ENCODE data around the gene BCORL1.

BCORL1 gene

DNA sequence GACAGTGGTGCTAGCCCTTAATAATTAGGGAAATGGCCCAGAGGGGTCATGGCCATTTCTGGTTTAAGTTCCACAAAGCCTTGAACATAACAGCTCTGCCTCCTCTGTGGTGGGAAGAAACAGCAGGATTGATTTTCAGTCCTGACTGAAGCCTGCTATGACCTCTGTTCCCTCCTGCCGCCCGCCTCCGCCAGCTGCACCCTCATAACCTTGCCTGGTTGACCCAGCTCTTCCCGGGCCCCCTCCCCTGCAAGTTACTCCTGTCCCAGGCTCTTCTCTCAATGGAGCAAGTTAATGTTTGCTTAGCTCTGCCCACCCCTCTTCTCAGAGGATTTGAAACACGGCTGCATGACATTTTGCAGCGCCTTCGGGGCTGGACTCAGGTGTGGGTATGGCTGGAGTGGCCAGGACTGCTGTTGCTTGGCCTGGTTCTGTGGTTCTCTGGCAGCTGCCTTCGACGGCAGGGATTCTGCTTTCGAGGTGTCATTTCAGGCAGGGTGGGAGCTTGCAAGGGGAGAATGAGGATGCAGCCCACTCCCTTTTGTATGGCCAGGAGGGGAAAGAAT lies 27.3 kb downstream of the BCORL1 start:
- no peak for DNase-seq (ENCODE audit: low spot score)

- DNase-seq (ENCODE audit: low spot score) = no peak
Measured at GRCh38 chrX:130012683-130013082, 30.2 kb downstream of the BCORL1 start.

DNA sequence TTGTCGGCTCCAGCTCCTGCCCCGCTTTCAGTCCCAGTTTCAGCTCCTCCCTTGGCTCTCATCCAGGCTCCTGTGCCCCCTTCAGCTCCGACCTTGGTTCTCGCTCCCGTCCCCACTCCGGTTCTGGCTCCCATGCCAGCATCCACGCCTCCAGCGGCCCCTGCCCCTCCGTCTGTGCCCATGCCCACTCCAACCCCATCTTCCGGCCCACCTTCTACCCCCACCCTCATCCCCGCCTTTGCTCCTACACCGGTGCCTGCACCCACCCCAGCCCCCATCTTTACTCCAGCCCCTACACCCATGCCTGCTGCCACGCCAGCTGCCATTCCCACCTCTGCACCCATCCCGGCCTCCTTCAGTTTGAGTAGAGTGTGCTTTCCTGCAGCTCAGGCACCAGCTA lies 31.2 kb downstream of the BCORL1 start:
- no peak for DNase-seq (ENCODE audit: low spot score)

DNA sequence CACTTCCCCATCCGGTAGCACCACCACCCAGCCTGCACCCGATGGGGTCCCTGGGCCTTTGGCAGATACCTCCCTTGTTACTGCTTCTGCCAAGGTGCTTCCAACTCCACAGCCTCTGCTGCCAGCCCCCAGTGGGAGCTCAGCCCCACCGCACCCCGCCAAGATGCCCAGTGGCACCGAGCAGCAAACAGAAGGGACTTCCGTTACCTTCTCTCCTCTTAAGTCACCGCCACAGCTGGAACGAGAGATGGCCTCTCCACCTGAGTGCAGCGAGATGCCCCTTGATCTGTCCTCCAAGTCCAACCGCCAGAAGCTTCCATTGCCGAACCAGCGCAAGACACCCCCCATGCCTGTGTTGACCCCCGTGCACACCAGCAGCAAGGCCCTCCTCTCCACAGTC lies 31.9 kb downstream of the BCORL1 start:
- no peak for DNase-seq (ENCODE audit: low spot score)

- DNase-seq (ENCODE audit: low spot score) = no peak
Measured at GRCh38 chrX:130014770-130015169, 32.3 kb downstream of the BCORL1 start.

DNA sequence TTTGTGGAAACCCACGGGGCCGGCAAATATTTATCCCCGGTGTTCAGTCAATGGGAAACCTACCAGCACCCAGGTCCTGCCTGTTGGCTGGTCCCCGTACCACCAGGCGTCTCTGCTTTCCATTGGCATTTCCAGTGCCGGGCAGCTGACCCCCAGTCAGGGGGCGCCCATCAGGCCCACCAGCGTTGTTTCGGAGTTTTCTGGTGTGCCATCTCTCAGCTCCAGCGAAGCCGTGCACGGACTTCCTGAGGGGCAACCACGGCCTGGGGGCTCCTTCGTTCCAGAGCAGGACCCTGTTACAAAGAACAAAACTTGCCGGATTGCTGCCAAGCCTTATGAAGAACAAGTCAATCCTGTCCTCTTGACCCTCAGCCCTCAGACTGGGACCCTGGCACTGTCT lies 32.7 kb downstream of the BCORL1 start:
- DNase-seq (ENCODE audit: low spot score) = no peak

DNA sequence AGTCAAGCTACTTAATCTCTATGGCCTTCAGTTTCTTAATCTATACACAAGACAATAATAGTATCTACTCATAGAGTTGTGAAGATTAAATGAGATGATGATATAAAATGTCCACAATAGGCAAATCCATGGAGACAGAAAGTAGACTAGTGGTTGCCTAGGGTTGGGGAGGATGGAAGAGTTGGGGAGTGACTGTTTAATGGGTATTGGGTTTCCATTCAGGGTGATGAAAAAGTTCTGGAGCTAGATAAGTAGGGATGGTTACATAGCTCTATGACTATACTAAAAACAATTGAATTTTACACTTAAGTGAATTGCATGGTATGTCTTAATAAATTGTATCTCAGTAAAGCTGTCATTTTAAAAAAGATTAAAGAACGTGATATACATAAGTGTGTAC lies 35.7 kb downstream of the BCORL1 start:
- no peak for DNase-seq (ENCODE audit: low spot score)

DNA sequence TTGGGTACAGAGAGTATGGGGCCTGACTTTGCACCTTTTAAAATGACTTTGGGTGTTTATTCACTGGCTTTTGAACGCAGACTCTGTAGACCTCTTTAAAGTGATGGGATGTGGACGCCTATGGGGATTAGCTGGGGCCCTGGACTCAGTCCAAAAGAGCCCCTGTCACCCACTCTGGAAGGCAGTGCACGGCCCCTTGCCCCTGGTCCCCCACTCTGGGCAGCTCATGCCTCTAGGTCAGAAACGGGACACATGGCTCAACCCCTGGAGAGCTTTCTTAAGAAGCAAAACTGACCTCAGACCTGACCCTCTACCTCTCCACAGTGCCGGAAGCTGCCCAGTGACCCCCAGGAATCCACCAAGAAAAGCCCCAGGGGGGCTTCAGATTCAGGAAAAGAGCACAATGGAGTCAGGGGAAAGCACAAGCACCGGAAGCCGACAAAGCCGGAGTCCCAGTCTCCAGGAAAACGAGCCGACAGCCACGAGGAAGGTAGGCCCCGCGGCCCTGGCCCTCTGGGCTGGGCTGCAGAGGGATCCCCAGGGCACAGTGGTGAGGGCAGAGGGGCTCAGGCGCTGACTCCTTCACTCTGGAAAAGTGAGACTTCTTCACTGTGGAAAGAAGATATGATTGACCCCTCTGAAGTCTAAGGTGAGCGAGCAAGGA lies 38.4 kb downstream of the BCORL1 start:
- DNase-seq (ENCODE audit: low spot score) = no peak

- DNase-seq (ENCODE audit: low spot score) = peak; percentile 65
Measured at GRCh38 chrX:130024127-130024526, 41.7 kb downstream of the BCORL1 start.

GRCh38 chrX:130025256-130025655 lies 42.8 kb downstream of the BCORL1 start:
- no peak for DNase-seq (ENCODE audit: low spot score)

DNA sequence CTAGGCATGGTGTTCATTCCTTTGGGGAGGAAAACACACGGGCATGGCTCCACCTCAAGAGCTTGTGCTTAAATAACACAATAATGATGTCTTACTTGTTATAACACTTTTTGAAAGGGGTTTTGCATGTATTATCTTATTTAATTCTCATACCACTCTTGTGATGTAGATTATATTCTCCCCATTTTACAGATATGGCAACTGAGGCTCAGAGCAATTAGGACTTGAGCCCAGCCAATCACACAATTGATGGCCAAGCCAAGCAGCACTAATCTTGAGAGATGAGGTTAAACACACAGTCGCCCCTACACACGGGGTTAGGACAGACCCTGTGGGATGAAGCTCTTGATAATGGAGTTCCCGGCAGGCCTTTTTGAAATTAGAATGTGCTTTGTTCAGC lies 45.1 kb downstream of the BCORL1 start:
- DNase-seq (ENCODE audit: low spot score) = no peak

- DNase-seq (ENCODE audit: low spot score) = no peak
Measured at GRCh38 chrX:130028196-130028595, 45.8 kb downstream of the BCORL1 start.

DNA sequence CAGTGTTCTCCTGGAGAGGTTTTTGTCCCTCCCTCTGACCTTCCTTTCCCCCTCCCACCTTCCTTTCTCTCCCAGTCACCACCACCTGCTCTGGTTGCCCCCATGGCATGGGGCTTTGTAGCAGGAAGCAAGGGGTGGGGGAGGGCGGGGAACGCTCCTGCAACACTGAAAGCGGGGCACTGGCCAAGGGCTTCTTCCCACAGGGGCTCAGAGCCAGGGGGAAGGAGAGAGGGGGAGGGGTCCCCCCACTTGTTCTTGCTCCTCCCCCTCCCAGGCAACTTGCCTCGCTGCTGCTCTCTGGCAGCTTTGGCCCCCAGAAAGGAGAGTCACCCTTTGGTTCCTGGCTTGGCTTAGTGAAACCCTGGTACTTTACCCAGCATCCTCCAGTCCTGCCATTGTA lies 48.4 kb downstream of the BCORL1 start:
- DNase-seq (ENCODE audit: low spot score) = no peak

DNA sequence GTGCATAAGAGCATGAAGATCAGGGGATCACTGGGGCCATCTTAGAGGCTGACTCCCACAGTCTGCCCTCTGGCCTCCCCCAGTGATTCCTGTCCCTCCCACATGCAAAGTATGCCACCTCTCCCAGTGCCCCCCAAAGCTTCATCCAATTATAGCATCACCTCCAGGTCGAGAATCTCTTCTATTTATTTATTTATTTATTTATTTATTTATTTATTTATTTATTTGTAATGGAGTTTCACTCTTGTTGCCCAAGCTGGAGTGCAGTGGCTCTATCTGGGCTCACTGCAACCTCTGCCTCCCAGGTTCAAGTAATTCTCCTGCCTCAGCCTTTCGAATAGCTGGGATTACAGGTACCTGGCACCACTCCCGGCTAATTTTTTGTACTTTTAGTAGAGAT lies 50.1 kb downstream of the BCORL1 start:
- DNase-seq (ENCODE audit: low spot score) = no peak

DNA sequence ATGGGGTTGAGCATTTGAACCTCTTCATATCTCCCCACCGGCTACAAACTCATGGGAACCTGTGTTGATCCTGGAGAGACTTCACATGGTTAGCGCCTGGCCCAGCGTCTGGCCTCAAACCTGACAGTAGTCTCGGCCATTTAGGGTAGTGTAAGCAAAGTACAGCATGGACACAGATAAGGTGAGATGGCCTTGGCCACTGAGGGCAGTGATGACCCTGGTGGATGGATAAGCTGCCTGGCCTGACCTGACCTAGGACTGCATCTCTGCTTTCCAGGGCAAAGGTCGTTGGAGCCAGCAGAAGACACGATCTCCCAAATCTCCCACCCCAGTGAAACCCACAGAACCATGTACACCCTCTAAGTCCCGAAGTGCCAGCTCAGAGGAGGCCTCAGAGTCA lies 51.7 kb downstream of the BCORL1 start:
- no peak for DNase-seq (ENCODE audit: low spot score)

GRCh38 chrX:130039847-130040246 lies 57.4 kb downstream of the BCORL1 start:
- DNase-seq (ENCODE audit: low spot score) = no peak

GRCh38 chrX:130047416-130047815 lies 65.0 kb downstream of the BCORL1 start:
- DNase-seq (ENCODE audit: low spot score) = no peak

DNA sequence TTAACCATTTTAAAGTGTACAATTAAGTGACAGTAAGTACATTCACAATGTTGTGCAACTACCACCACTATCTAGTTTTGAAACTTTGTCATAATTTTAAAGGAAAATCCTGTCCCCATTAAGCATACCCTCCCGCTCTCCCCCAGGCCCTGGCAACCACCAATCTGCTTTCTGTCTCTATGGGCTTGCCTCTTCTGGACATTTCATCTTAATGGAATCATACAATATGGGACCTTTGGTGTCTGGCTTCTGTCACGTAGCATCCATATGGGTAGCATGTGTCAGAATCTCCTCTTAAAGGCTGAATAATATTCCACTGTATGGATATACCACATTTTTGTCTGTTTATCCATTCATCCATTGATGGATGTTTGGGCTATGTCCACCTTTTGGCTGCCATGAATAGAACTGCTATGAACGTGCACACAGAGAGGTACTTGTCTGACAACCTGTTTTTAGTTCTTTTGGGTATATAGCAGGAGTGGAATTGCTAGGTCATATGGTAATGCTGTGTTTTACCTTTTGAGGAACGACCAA lies 66.3 kb downstream of the BCORL1 start:
- no peak for DNase-seq (ENCODE audit: low spot score)

DNA sequence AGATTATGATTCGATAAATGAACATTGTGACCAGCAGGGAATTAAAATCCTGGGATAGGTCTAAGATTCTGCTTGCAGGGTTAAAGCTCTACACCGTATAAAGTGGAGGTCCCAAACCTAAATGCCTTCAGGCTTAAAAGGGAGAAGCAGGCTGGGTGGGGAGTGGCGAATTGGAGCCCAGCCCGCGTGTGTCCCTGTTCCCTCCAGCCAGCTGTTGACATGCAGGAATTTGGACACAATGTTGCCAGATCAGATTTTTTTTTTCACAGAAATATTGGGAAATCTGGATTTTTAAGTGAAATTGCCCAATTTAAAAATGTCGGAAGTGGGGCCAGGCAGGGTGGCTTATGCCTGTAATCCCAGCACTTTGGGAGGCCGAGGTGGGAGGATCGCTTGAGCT lies 67.4 kb downstream of the BCORL1 start:
- no peak for DNase-seq (ENCODE audit: low spot score)

DNA sequence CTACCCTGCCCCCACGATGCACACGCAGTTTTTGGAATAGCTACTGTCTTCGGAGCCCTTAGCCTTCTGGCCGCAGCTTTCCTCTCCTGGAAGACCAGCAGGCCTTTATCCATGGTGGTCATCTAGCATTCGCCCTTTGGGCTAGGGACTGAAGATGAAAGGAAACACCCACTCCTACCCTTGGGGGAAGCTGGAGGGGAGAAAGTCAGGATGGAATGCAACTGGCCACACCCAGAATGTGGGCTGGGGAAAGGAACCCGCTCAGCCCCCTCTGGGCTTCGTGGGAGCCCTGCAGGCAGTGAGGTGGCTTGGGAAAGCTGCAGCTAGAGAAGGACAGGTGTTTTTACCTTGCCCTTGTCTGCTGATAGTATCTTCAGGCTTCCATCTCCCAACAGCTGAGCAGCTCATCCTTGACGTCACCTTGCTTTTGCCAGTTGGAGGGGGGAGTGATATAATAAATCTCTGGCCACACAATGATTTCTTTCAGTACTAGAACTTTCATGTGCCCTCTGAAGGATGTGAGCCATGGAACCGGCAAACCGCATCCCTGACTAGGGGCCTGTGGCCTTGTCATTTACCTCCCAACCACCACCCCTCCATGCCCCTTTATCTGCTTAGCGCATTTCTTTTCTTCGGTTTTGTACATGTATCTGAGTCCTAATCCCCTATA lies 68.9 kb downstream of the BCORL1 start:
- DNase-seq (ENCODE audit: low spot score) = no peak

- no peak for DNase-seq (ENCODE audit: low spot score)
Measured at GRCh38 chrX:130053236-130053635, 70.8 kb downstream of the BCORL1 start.

GRCh38 chrX:130055103-130055502 lies 72.7 kb downstream of the BCORL1 start:
- DNase-seq (ENCODE audit: low spot score) = no peak

DNA sequence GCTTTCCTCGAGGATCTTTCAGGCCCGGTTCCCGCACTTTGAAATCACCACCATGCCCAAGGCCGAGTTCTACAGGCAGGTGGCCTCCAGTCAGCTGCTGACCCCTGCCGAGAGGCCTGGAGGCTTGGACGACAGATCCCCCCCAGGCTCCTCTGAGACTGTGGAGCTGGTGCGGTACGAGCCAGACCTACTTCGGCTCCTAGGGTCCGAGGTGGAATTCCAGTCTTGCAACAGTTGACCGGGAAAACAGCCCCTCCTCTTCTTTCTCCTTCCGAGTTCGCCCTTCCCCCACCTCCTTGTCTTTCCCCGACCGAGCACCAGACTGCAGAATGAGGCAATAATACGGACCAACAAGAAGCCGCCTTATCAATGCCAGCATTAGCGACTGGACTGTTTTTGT lies 73.5 kb downstream of the BCORL1 start:
- no peak for DNase-seq (ENCODE audit: low spot score)

- no peak for DNase-seq (ENCODE audit: low spot score)
Measured at GRCh38 chrX:130057209-130057608, 74.8 kb downstream of the BCORL1 start.

Data from ecto neural progenitor cell (in vitro differentiated cells).